CD14-positive monocyte (primary cell): ENCODE data around the gene FHIT. TPM values are rescaled to one million over a fixed set of nuclear protein-coding genes. Genes with fewer than 3 reads are reported as not detected.

Experiments used
- DNase-seq, 3 donors: peaks; one replicate each; pipeline ENCODE4 v3.0.0-alpha.2; 2011 to 2022
- H2AFZ ChIP-seq: 2 replicates; pipeline ENCODE4 v1.6.0; 2012; ENCODE audit warnings: mild to moderate bottlenecking, low read depth, low read length, inconsistent platforms; ENCODE audit not compliant: insufficient read depth, poor library complexity, severe bottlenecking
- H3K27ac ChIP-seq, 2 donors: 1 replicate in 1 of 2; 2 replicates in 1 of 2; pipeline ENCODE4 v1.5.1; 2012 to 2013; ENCODE audit warnings: low read length in 2 of 2, control low read depth in 1 of 2, inconsistent platforms in 1 of 2, low read depth in 1 of 2, mild to moderate bottlenecking in 1 of 2
- H3K27me3 ChIP-seq, 2 donors: one replicate each; pipeline versions ENCODE4 v1.6.0 to v1.6.1; 2011 to 2013; ENCODE audit warnings: low read length in 2 of 2; ENCODE audit not compliant: control insufficient read depth in 2 of 2, insufficient read depth in 2 of 2
- H3K36me3 ChIP-seq, 2 donors: replicated peaks in 1 of 2; 1 replicate in 1 of 2; 2 replicates in 1 of 2; pipeline versions ENCODE4 v1.5.1 to v1.6.1; 2012 to 2013; ENCODE audit warnings: low read length in 2 of 2, control low read depth in 1 of 2, inconsistent platforms in 1 of 2, mild to moderate bottlenecking in 1 of 2; ENCODE audit not compliant: insufficient read depth in 2 of 2, control insufficient read depth in 1 of 2
- H3K4me1 ChIP-seq, 2 donors: 1 replicate in 1 of 2; 2 replicates in 1 of 2; pipeline versions ENCODE4 v1.5.1 to v1.6.1; 2012 to 2013; ENCODE audit warnings: low read length in 2 of 2, control low read depth in 1 of 2, inconsistent platforms in 1 of 2, mild to moderate bottlenecking in 1 of 2, moderate library complexity in 1 of 2; ENCODE audit not compliant: insufficient read depth in 2 of 2, control insufficient read depth in 1 of 2
- H3K4me2 ChIP-seq: replicated peaks from 2 replicates; pipeline ENCODE3; 2012; ENCODE audit warnings: low read length, moderate library complexity, mild to moderate bottlenecking; ENCODE audit not compliant: poor library complexity, severe bottlenecking; ENCODE audit errors: extremely low read depth
- H3K4me3 ChIP-seq, 3 experiments: fragments of 200-600 bp in 1 of 3; sonication (generic) in 1 of 3; replicated peaks in 1 of 3; 1 replicate in 2 of 3; 2 replicates in 1 of 3; pipeline ENCODE4 v1.5.1; 2011 to 2013; ENCODE audit warnings: low read length in 3 of 3, mild to moderate bottlenecking in 3 of 3, control low read depth in 2 of 3, low read depth in 2 of 3, inconsistent platforms in 1 of 3, moderate library complexity in 1 of 3
- H3K79me2 ChIP-seq: 2 replicates; pipeline ENCODE4 v1.6.0; 2012; ENCODE audit warnings: mild to moderate bottlenecking, control low read depth, inconsistent platforms, low read length, moderate library complexity; ENCODE audit not compliant: insufficient read depth
- H3K9ac ChIP-seq: 2 replicates; pipeline ENCODE4 v1.6.0; 2017; ENCODE audit warnings: low read length, mild to moderate bottlenecking; ENCODE audit not compliant: insufficient read depth, poor library complexity, severe bottlenecking
- H3K9me3 ChIP-seq, 2 donors: replicated peaks in 1 of 2; 1 replicate in 1 of 2; 2 replicates in 1 of 2; pipeline versions ENCODE4 v1.5.1 to v1.6.1; 2012 to 2013; ENCODE audit warnings: low read length in 2 of 2, control low read depth in 1 of 2; ENCODE audit not compliant: control insufficient read depth in 1 of 2, insufficient read depth in 1 of 2
- H4K20me1 ChIP-seq: 2 replicates; pipeline ENCODE4 v1.6.0; 2012; ENCODE audit warnings: mild to moderate bottlenecking, low read length, control low read depth, moderate library complexity; ENCODE audit not compliant: insufficient read depth
- H3K27ac Mint-ChIP-seq, 7 donors: one replicate each; pipeline ENCODE4 v1.8.0; 2020; ENCODE audit warnings: mild to moderate bottlenecking in 7 of 7, mixed read lengths in 7 of 7, moderate library complexity in 6 of 7, inconsistent platforms in 2 of 7
- H3K27me3 Mint-ChIP-seq, 3 donors: one replicate each; pipeline ENCODE4 v1.8.0; 2021 to 2022; ENCODE audit warnings: low read depth in 3 of 3, mild to moderate bottlenecking in 3 of 3, mixed read lengths in 3 of 3, moderate library complexity in 3 of 3, inconsistent platforms in 1 of 3
- H3K36me3 Mint-ChIP-seq, 2 donors: one replicate each; pipeline ENCODE4 v1.8.0; 2020; ENCODE audit warnings: mixed read lengths in 2 of 2, inconsistent platforms in 1 of 2, mild to moderate bottlenecking in 1 of 2
- H3K4me1 Mint-ChIP-seq: one replicate; pipeline ENCODE4 v1.8.0; 2020; ENCODE audit warnings: mild to moderate bottlenecking, mixed read lengths
- H3K4me3 Mint-ChIP-seq, 2 donors: one replicate each; pipeline ENCODE4 v1.8.0; 2020; ENCODE audit warnings: mild to moderate bottlenecking in 2 of 2, mixed read lengths in 2 of 2, moderate library complexity in 1 of 2
- H3K9me3 Mint-ChIP-seq, 7 donors: one replicate each; pipeline ENCODE4 v1.8.0; 2020 to 2022; ENCODE audit warnings: mixed read lengths in 7 of 7, mild to moderate bottlenecking in 6 of 7, moderate library complexity in 6 of 7, inconsistent platforms in 2 of 7
- WGBS: methylation state at CpG from one replicate; pipeline ENCODE4 v1.1.5; 2013; ENCODE audit warnings: missing lambda C conversion rate; ENCODE audit not compliant: insufficient coverage; 5-methylcytosine and 5-hydroxymethylcytosine counted together
- intact Hi-C, 2 donors: fragments of 100-400 bp; cut with micrococcal nuclease; formaldehyde crosslinking; loops; one replicate each; pipeline versions ENCODE4 v1.15.0 to v1.15.1; 2023
- polyA plus RNA-seq, 3 donors: library from polyadenylated mRNA; depleted of rRNA in 1 of 3; unstranded in 2 of 3; stranded (reverse) in 1 of 3; fragments of 300-500 nt in 2 of 3; fragments of >200 nt in 1 of 3; fragmentation: Illumina TruSeq in 2 of 3; gene quantifications; 1 replicate in 2 of 3; 2 replicates in 1 of 3; pipeline ENCODE4 v1.2.3, GENCODE V29; 2012 to 2021
- TF ChIP-seq, protein P1 (sequence below): fragments of 200-600 bp; IDR thresholded peaks from one replicate; pipeline ENCODE4 v1.8.0; 2022; ENCODE audit warnings: antibody characterized with exemption, mild to moderate bottlenecking

The FHIT gene
- polyA plus RNA-seq, 3 donors, result 1.7 to 3.4 (median 3.2) TPM

DNA sequence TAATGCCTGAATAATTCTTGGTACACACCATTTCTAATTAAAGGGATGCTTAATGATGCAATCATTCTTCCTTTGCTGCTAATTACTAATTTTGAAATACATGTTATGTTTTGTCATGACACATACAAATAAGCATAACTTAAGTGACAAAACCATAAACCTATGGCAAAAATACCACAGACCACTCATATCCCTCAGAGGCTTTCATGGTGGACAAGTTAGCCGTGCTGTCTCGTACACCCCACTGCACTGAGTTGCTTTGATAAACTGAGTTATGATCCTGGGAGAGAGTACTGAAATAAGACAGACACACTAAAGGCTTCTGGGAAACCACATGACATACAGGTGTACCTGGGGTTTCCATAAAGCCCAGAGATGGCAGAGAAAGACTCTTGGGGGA is 913.8 kb downstream of the FHIT start:
- H3K27ac Mint-ChIP-seq, result peak overlapping the region in 1 of 7 donors; percentile 12
- intact Hi-C loops, result no loop called here
- no CpG with 5 or more reads among the region's 2 CpGs for WGBS
- H3K27me3 ChIP-seq, result no peaks in the 10 kb centered on the region
- no peak overlapping the region for H3K27ac ChIP-seq
- TF ChIP-seq, protein P1, sequence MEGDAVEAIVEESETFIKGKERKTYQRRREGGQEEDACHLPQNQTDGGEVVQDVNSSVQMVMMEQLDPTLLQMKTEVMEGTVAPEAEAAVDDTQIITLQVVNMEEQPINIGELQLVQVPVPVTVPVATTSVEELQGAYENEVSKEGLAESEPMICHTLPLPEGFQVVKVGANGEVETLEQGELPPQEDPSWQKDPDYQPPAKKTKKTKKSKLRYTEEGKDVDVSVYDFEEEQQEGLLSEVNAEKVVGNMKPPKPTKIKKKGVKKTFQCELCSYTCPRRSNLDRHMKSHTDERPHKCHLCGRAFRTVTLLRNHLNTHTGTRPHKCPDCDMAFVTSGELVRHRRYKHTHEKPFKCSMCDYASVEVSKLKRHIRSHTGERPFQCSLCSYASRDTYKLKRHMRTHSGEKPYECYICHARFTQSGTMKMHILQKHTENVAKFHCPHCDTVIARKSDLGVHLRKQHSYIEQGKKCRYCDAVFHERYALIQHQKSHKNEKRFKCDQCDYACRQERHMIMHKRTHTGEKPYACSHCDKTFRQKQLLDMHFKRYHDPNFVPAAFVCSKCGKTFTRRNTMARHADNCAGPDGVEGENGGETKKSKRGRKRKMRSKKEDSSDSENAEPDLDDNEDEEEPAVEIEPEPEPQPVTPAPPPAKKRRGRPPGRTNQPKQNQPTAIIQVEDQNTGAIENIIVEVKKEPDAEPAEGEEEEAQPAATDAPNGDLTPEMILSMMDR, result no peak
- no peaks in the 10 kb centered on the region for H3K36me3 Mint-ChIP-seq
- H3K4me1 Mint-ChIP-seq, result peaks cover 5% of the 10 kb centered on the region
- no peaks in the 10 kb centered on the region for H3K9me3 ChIP-seq
- H2AFZ ChIP-seq, result no peak overlapping the region
- DNase-seq, result no peak
- H3K79me2 ChIP-seq, result no peaks in the 10 kb centered on the region
- no peaks in the 10 kb centered on the region for H3K36me3 ChIP-seq
- H3K4me1 ChIP-seq, result peaks cover 5% of the 10 kb centered on the region in 2 donors
- H3K4me3 Mint-ChIP-seq, result no peak overlapping the region
- H3K4me3 ChIP-seq, result no peak overlapping the region
- no peak overlapping the region for H3K9ac ChIP-seq
- peaks cover 0 to 10% (median 0%) of the 10 kb centered on the region in 7 donors for H3K9me3 Mint-ChIP-seq
- H3K4me2 ChIP-seq, result no peak overlapping the region
- H4K20me1 ChIP-seq, result no peaks in the 10 kb centered on the region
- H3K27me3 Mint-ChIP-seq, result peaks cover 0 to 2% (median 0%) of the 10 kb centered on the region in 3 donors

DNA sequence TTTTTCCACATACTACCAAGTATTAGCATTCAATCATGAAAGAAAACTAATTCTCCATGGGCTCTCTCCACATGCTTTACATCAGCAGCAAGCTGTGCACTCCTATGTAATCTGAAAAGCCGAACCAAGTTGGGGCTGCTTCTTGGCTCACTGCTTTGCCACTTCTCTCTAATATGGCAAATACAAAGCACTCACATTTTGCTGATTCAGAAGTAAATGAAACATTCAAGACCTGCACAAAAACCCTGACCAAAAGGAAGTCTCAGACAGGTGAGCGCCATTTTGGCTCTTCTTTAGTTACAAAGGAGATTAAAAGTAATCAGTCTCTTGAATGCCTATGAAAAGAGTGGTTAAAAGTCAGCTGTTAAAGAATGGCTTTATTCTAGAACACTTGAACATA is 915.2 kb downstream of the FHIT start:
- Mint-ChIP-seq H3K36me3 (no peaks in the 10 kb centered on the region), H3K4me3 (no peak overlapping the region), H3K27ac (no peak overlapping the region), H3K9me3 (peaks cover 2 to 16% (median 6%) of the 10 kb centered on the region in 7 donors), H3K4me1 (peaks cover 5% of the 10 kb centered on the region), H3K27me3 (peaks cover 0 to 2% (median 0%) of the 10 kb centered on the region in 3 donors)
- peaks cover 8 to 10% of the 10 kb centered on the region in 2 donors for H3K9me3 ChIP-seq
- H3K79me2 ChIP-seq, result no peaks in the 10 kb centered on the region
- no CpG with 5 or more reads among the region's 2 CpGs for WGBS
- DNase-seq, result no peak
- TF ChIP-seq, protein P1, result no peak
- no peak overlapping the region for H3K27ac ChIP-seq
- no peaks in the 10 kb centered on the region for H4K20me1 ChIP-seq
- H3K9ac ChIP-seq, result no peak overlapping the region
- H2AFZ ChIP-seq, result no peak overlapping the region
- no peak overlapping the region for H3K4me3 ChIP-seq
- H3K27me3 ChIP-seq, result no peaks in the 10 kb centered on the region
- no peak overlapping the region for H3K4me2 ChIP-seq
- intact Hi-C loops, result no loop called here
- H3K4me1 ChIP-seq, result peaks cover 5% of the 10 kb centered on the region in 2 donors
- no peaks in the 10 kb centered on the region for H3K36me3 ChIP-seq
